ENCODE data around the gene SLC6A17.

The SLC6A17 gene

DNA sequence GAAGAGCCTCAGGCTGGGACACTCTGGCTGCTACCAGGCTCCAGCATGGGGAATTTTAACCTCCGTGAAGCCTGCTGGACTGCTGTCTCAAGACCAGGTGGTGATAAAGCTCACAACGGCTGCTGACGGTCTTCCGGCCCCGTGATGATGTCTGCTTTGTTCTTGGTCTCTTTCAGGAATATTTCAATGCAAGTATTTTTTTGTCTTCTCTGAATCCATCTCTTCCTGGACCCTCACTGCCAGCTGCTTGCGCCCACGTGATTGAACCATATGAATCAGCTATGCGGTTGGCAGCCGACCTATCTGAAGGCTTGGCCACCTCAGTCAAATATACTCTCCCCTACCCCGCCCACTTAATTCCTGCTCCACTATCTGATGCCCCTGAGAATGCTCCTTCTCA lies 14.6 kb upstream of the SLC6A17 start:
- no peak for DNase-seq

DNA sequence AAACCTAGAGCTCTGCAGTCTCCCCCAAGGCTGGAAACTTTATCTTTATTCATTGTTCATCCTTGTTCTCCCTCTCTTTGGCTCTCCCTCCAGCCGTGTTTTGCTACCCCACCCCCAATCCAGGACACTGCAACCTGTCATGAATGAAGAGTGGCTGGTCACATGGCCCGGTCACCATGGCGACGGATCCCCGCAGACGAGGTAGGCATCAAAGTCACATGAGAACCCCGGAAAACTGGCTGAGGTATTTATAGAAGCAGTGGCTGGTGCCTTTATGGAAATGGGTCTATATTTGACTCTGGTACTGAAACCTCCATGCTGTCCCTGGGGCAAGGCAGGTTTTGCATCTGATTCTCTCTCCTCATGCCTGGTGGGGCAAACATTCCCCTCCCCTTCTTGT lies 13.4 kb upstream of the SLC6A17 start:
- no peak for DNase-seq

DNA sequence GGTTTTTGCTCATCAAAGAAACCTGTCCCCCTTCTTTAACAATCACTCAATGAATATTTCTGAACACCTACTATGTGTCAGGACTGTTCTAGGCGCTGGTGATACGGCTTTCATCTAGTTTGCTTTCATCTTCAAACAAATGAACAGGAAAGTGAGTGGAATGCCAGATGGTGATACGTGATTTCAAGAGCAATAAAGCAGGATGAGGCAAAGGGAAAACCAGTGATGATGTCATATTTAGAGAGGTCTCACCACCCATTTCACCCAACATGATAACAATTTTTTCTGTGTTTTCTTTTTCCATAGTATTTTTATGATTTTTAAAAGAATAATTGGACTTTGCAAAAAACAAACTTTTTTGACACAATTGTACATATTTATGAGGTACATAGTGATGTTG lies 11.3 kb upstream of the SLC6A17 start:
- DNase-seq = no peak

DNA sequence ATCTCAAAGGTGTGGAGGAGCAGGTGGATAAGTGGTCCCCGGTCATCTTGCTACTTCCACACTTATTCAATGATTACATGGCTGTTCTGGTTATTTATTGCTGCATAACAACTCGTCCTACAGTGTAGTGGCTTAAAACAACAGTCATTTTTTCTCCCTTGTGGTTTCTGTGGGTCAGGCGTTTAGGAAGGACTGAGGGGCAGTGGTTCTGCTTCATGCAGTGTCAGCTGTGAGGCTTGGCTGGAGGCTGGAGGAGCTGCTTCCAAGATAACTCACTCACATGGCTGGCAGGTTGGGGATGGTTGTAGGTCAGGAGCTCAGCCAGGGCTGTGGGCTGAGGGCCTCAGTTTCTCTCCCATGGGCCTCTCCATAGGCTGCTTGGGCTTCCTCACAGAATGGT lies 5.9 kb upstream of the SLC6A17 start:
- no peak for DNase-seq

DNA sequence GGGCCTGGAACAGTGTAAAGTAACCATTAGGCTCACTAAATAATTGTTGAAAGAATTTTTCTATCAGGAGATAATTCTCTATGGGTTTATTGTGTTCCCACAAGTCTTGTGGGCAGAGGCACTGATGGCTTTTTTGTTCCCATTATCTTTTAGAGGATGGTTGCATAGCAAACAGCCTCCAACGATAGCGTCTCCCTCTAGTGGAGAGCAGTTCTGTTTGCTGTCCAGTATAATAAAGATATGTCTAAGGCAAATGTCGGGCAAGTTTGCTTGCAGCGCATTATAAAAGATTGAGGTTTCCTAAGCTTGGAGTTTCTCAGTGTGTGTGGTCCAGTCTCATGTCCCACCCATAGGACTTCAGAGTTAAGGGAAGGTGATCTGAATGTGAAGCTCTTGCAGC lies 1.3 kb upstream of the SLC6A17 start:
- no peak for DNase-seq

DNA sequence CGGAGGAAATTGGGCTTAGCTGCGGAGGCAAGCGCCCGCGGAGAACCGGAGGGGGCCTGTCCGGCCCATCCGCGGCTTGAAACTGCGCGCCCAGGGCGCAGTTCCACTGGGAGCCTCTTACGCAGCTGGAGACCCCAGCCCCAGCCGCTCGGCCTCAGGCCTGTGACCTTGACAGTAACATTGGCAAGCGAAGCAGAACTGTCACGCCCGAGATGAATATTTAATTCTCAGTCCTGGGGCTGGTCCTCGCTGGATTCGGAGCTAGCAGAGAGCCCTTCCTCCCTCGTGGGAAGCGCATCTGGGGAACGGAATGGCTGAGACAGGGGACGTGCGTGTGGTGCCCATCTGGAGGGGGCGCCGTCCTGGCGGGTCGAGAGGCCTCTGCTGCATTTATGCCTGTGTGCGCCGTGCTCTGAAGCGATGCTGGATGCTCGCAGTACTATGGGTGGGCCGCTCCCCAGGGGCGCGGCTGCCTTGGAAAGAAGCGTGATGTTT lies 928 bp downstream of the SLC6A17 start:
- no peak for DNase-seq

DNA sequence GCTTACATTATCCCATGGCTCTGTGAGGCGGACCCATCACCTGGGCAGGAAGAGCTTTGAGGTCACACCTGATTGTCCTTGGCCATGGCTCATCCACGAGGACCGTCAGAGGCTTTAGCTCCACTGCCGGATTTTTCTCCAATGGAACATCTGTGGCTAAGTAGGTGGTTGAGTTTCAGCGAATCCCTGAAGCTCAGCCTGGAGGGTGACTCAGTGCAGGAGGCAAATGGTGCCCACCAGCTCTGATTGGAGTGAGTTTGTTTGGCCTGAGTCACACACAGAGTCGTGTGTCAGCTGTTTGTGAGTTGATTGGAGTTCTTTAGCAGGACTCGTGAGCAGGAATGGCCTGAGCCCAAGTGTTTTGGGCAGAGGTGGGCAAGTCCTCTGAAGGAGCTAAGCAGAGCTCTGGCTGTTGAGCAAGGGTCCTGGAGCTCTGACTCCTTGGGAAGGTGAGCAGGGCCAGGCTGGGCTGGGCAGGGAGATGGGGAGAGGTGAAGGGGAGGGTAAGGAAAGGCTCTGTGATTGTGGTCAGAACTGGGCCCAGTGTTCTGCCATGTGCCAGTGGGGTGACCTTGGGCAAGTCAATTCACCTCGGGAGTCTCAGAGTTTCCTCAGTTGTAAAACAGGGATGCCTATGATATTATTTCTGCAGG lies 2.0 kb downstream of the SLC6A17 start:
- DNase-seq = no peak

DNA sequence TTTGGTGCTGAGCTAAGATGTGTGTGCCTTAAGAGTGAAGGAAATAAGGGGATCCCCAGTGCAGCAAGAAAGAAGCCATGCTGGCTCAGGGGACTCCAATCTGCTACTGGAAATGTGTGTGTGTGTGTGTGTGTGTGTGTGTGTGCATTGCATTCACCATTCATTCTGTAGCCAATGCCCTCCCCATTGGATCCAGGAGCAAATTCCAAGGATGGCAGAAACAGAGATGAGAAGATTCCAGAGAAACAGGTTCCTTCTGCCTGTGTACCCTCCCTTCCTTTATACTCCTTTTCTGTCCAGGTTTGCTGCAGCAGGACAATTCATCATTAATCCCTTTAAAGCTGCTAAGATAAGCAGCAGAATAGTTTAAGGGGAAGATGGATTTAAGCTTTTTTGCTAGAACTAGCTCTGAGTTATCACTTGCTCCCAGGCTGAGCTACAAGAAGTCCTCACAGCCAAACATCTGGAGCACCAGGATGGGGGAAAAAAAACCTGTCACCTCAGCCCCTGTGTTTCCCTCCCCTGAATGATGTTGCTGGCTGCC lies 3.2 kb downstream of the SLC6A17 start:
- no peak for DNase-seq

DNA sequence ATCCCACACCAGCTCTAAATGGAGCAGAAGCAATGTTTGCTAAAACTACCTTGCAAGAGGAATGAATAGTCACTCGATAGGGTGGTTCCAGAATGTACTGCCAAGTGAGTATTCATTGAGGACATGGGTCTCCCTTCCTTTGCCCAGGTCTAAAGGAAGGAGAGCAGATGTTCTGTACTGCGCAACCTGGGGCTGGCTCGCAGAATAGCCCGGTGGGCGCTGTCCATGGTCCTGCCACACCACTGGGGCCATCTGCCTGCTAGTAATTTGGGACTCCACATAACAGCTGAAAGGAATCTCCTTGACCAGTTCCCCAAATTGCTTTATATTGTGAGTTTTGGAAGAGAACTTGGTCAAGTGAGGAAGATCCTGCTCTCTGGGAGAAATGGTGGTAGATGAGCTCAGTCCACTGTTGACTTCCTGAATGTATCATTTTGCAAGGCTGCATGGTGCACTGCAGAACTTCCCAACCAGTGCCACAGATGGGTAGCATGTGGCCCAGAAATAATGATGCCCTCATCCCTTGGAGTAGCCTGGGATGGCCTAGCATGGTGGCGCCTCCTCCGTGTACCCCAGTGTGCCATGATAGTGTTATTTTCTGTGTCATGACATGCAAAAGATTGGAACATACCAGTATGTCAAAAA lies 5.7 kb downstream of the SLC6A17 start:
- peak in 3 of 4 experiments; percentile 6 to 31 (median 25) for DNase-seq

DNA sequence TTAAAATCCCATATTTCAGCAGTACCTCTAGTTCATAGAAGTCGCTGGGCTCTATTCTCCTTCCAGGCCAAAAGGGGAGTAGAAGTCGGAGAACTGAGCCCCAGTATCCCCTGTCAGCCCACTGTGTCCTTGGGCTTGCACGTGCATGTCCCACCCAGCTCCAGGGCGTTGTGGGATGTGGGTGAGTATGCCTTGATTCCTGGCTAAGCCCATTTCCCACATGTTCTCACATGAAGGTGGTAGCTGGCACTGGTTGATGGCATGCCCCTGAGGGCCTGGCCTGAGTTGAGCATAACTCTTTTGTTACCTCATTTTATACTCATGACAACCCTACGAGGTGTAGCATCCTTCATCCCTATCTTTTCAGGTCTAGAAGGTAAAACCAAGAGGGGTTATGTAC lies 8.0 kb downstream of the SLC6A17 start:
- DNase-seq = no peak

DNA sequence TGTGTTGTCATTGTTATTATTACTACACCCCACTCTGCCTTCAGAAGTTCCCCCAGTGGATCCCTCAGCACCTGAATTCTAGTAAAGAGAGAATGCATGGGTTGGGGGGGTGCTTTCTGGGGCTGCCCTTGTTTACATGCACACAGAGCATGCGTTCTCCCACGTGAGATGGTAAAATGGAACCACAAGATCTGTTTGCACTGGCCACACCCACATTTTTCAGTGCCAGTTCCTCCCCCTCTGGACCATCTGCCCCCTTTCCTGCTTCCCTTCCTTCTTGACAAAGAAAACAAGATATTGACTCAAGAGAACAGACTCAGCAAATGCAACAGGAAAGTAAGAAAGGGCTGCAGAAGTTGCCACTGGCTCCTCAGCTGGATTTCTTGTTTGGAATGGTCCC lies 8.9 kb downstream of the SLC6A17 start:
- DNase-seq = no peak

DNA sequence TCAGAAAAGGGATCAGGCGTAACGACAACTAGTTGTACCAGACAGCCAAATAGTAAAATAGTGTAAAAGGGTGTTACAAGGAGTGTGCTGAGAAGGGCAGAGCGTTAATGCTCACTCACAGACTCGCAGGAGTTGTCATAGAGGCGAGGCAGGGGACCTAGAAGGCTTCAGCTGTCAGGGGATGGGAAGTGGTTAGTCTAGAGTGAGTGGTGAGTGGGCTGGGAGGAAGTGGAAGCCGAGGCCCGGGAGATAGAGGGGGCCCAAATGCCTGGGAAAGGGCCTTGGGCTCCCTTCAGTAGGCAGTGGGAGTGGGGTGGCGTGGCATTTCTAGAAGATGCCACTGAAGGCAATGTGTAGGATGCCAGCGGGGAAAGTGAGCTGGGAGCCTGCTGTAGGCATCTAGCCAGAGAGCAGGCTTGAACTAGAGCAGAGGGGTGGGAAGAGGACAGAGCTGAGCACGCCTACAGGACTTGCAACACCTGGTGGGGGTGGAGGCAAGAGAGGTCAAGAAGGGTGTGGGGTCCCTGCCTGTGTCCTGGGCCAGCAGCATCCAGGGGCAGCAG lies 10.3 kb downstream of the SLC6A17 start:
- DNase-seq = no peak

DNA sequence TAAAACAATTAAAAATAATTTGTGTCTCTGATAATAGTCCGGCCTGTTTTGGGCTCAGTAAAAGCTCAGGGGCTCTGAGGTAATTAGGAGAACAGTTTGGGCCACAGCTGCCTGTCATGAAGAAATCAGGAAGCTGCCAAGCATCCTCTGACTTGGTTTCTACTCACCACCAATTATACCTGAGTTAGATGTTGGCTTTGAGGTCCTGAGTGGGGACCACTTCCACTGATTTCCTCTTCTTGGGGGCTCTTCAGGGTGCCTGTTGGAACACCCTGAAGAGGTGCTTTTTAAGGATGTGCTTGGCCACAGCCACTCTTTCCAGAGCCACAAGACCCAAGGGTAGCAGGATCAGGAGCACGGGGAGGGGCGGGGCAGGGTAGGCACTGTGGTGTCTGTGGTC lies 10.9 kb downstream of the SLC6A17 start:
- no peak for DNase-seq

DNA sequence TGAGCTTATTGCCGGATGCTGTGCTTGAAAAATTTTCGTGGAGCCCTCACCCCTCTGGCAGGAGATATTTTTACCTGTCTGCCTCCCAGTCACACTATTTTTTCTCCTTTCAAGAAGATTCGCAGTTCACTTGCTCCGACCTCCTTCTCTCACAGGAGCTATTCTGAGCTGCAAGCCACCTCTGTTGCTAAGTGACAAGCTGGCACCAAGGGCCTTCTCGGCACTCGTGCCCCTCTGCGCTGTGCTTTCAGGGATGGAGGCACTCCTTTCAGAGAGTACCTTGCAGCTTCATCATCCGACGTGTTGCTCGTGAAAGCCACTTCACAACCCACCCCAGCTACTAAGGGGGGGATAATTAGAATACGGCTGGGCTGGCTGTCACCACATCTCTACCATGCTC lies 11.6 kb downstream of the SLC6A17 start:
- DNase-seq = no peak

DNA sequence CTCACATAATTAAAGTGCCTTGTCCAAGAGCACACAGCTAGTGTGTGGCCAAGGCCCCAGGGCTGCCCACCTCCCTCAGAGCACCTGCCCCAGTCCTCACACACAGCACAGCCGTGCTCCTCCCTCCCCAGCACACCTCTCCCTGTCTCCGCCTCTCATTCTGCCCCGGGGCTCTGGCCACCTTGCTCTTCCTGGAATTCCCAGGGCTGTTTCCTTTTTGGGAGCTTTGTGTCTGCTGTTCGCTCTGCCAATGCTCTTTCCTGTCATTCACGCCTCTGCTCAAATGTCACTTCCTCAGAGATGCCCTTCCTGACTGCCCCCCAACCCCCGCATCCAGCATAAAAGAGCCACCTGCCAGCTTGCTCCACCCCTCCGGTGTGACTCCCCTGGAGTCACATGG lies 13.3 kb downstream of the SLC6A17 start:
- no peak for DNase-seq

DNA sequence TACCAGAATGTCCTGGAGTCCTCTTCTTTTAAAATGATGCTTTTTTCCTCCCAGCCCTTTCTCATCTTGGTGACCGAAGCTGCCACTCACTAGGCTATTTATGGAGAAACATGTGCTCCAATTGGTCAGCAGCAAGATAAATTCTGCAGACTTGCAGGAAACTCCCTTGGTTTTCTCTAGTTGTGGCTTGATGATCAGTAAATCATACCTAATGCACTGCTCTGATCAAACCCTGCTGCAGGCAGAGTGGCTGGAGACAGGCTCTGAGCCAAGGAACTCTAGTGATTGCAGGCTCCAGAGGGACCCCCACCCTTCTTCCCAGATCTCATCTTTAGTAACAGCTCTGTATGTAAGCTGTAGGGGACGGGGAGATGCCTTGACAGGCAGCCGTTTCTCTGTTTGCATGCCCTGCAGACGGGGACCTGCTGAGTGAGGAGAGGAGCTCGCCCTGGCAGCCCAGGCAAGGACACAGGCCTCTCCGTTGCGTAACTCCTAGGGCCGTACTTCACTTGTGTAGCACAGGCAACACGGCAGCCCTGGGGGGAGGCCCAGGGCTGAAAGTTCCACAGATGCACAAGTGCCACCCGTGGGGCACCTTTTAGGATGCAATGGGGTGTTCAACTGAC lies 14.5 kb downstream of the SLC6A17 start:
- DNase-seq = no peak

DNA sequence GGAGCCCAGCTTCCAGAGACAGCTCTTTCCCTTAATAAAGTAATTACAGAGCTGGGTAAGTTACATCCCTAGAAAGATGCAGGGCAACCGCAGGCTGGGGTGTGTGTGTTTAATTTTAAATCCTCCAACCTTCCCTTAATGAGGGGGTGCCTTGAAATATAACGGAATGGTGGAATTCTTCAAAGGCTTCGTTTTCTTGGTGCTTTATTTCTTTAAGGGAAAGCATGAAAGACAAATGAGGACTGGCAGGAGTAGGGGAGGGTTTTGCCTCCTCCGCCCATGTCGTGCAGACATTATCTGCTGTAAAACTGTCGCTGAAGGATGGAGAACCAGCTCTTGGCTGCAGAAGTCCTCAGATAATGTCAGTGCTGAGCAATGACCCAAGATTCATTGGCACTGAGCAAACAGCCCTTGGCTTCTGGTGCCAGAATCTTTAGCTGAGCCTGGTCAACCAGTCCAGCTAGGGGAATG lies 15.5 kb downstream of the SLC6A17 start:
- no peak for DNase-seq

DNA sequence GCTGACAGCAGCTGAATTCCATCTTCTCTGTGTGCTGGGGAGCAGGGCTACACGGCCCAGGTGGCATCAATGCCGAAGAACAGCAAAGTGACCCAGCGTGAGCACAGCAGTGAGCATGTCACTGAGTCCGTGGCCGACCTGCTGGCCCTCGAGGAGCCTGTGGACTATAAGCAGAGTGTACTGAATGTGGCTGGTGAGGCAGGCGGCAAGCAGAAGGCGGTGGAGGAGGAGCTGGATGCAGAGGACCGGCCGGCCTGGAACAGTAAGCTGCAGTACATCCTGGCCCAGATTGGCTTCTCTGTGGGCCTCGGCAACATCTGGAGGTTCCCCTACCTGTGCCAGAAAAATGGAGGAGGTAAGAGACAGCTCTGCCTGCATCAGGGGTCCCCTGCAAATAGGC lies 16.6 kb downstream of the SLC6A17 start:
- no peak for DNase-seq

DNA sequence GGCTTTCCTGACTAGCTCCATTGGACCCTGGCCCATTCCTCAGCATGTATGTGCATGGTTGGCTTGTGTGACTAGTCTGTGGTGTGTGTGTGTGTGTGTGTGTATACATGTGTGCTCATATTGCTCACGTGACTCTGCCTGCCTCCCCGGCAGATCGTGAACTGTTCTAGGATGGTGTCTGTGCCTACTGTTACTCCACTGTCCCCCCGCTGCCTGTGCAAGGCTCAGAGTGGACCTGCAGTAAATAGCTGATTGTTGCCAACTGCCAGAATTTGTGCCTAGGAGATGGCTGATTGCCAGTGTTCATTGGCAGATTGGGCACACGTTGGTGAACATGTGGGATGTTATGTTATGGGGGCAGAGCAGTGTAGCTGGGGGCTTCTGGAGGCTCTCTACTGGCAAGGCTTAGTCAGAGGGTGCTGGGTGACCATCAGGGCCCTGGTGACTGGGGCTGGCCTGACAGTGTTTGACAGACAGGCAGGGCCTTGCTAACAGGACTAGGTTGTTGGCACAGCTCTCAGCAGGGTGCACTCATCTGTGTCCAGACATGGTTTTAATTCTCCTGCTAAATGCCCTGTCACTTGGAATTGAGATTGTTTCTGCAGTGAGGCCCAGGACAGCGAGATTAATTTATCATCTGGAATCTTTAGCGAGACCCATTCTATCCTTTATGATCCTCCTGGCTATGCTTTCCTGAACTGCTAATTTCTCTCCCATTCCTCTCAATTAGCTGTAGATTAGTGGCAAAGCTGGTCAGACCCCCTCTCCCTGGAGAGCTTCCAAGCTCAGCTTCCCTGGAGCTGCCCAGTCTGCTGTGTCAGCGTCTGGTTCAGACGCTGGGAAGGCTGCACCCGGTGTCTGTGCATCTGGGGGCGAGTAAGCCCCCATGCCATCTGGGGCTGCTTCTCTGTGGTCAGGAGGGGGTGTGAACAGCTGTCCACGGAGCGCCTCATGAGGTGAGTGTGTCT lies 20.8 kb downstream of the SLC6A17 start:
- no peak for DNase-seq

DNA sequence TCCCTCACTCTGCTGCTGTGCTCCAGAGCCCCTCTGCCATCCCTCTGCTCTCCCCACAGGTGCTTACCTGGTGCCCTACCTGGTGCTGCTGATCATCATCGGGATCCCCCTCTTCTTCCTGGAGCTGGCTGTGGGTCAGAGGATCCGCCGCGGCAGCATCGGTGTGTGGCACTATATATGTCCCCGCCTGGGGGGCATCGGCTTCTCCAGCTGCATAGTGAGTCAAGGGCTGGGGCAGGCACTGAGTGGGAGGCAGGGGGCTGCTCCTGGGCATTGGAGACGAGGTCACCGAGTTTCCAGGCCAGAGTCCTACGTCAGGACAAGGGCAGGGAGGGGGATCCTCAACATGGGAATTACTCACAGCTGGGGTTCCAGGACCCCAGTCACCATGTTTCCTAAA lies 21.7 kb downstream of the SLC6A17 start:
- DNase-seq = no peak

DNA sequence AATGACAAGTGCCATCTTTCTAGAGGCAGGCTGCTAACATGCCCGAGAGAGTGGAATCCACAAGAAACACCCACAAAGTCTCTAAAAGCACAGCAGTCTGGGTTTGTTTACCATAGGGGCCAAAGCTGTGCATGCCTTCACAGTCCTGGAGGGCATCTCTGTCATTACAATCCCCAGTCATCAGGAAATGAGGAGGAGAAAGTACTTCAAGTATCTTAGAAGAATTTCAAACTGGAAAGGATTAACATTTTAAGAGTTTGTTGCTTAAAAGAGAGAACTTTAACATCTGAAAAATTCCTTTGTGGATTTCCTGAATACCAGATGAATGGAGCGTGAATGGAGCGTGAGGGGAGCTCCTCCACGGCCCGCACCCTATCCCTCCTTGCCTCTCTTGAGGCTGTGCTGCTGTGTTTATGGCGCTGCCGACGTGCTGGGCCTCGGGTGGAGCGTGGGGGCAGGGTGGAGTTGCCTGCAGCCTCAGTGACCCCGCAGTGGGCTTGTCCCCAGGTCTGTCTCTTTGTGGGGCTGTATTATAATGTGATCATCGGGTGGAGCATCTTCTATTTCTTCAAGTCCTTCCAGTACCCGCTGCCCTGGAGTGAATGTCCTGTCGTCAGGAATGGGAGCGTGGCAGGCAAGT lies 23.3 kb downstream of the SLC6A17 start:
- DNase-seq = no peak

DNA sequence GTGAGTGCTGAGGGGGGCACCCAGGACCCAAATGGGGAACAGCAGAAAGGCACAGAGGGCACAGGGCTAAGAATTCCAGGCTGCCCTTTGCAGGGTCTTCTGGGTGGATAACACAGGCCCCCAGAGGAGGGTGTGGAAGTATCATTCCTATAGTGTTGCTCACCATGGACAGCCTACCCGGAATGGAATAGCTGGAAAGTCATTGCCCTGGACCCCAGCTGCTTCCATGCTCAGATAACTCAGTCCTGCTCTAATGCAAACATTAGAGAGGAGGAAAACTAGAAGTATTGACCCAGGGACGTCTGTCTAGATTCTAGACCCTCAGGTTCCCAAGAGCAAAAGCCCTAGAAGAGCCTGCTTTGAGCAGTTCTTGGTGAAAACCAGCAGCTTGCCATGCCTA lies 24.7 kb downstream of the SLC6A17 start:
- no peak for DNase-seq
